Head of caudate nucleus (tissue), 42 donors: ENCODE measurements around the gene TEX12.
"Not testable (repeated sequence)": the region's sequence is repeated elsewhere in the genome, so short reads cannot be mapped to it uniquely, and the experiment has no call there.

Source experiments
- DNase-seq, 42 donors: peaks; one replicate each; pipeline versions ENCODE4 v3.0.0 to v3.0.0-alpha.2; 2020 to 2021; ENCODE audit warnings: mixed read lengths in 7 of 42
- intact Hi-C: fragments of 100-400 bp; cut with DNase I; formaldehyde crosslinking; loops from one replicate; pipeline ENCODE4 v1.15.0; 2022

Gene TEX12

GRCh38 chr11:112162761-112163546, 4.2 kb upstream of the TEX12 start:
- intact Hi-C loops: no loop called here
- no peak for DNase-seq

DNA sequence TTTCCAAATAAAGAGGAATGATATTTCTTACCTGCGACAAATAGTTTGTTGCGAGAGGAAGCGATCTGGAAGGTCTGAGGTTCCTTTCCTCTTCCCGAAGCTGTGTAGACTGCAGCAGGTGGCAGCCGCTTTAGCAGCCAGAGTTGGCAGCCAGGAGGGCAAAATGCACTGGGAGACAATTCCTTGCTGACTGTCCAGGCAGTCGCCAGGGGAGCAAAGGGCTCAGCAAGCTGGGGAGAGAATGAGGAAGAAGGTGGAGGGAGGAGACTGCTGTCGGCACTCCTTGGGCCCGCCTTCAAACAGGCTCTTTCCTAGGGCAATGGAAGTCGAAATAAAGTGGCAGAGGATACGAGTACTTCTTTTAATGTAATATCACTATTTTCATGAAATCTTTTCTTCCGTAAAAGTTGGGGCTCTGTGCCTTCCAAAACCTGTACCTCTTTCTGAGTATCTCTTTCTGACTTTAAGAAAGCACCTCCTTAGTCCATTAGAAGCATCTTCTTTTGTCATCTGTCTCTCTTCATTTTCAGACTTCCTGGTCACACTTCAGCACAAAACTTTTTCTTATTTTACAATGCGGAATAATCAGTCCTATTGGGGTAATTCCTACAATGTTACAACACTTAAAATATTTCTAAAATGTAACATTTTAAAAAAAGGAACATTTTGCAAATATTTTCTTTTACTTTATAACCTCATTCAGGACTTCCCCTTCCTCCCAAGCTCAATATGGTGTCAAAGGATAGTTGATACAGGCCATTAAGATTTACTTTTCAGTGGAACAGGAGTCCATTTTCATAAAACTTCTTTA, 3.1 kb upstream of the TEX12 start, which contains the start of gene IL18:
TSS of gene IL18 (minus strand) at position 220 of the 811 bp plus-strand sequence. CDS start 9,041 bp downstream, outside the sequence.
- intact Hi-C loops: no loop called here
- DNase-seq: peak in 23 of 42 donors; percentile 7 to 59 (median 28)

GRCh38 chr11:112165049-112165448, 2.1 kb upstream of the TEX12 start:
- intact Hi-C loops: loop anchor here (5.0 kb wide), 1 partner anchor 43 kb away; no protein-coding TSS in a partner anchor
- no peak for DNase-seq

DNA sequence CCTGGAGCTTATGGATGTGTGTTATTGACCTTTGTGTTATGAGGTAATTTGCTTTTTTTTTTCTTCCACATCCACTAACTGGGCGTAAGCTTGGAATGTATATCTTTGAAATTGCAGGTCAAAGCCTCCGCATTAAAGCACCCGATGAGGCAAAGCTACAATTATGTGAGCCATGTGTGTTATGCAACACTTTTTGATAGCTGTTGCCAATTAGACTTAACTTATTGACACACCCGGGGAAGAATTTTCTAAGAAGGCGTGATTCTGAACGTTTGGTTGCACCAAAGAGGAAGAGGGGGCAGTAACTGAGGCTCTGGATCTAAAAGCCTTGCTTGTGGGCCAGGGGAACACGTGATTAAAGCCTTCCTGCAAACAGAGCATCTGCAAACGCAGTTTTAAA, 610 bp upstream of the TEX12 start:
- intact Hi-C loops: loop anchor here (5.0 kb wide), 1 partner anchor 44 kb away; no protein-coding TSS in a partner anchor

GRCh38 chr11:112172362-112172994, 5.3 kb downstream of the TEX12 start:
- intact Hi-C loops: no loop called here
- no peak for DNase-seq

More for the DNA sequence above, 610 bp upstream of the TEX12 start:
- peak in 9 of 42 donors; percentile 9 to 62 (median 36) for DNase-seq

- peak in 10 of 42 donors; percentile 13 to 64 (median 35) for DNase-seq
- intact Hi-C loops: no loop called here
These were observed 6.0 kb downstream of the TEX12 start for GRCh38 chr11:112173152-112173551.

DNA sequence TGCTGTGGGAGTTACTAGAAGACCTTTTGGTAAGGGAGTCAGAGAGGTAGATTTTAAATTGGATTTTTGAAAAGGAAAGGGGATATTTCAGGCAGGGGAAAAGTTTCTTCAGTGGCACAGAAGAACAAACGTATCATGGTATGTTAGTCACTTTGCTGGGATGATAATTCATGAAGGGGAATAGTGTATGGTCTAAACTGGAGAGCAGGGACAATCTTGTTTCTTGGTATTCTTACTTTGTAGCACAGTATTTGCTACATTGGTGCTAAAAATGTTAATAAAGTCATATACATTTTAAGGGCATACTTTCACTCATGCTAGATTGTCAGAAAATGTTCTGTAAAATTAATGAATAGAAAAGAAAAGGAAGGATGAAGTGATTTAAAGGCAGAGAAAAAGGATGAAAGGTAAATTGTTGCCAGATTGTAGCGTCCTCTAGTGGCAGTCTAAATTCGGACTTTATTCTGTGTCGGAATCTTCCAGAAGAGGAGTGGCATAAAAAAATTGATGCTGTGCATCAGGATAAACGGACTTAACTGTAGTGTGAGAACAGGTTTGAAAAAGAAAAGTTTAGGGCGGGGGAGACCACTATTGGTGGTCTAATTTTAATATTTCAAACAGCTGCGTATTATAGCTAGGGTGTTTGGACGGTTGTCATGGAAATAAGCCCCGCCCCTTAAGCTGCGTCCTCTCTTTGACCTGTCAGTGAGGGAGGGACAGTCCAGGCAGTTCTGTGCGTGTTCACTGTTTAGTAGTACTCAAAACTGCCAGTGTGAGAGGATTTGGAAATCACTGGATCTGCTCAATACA, 7.8 kb downstream of the TEX12 start, which contains the start of gene BCO2:
TSS of gene BCO2 (plus strand) at position 724 of the 810 bp plus-strand sequence. CDS start 90 bp downstream, outside the sequence.
- intact Hi-C loops: loop anchor here (5.0 kb wide), 1 partner anchor 63 kb away; no protein-coding TSS in a partner anchor
- peak; percentile 68 to 94 (median 85) for DNase-seq

GRCh38 chr11:112175599-112175952, 8.4 kb downstream of the TEX12 start:
- DNase-seq: peak in 6 of 42 donors; percentile 15 to 49 (median 20)
- intact Hi-C loops: loop anchor here (5.0 kb wide), 1 partner anchor 63 kb away; no protein-coding TSS in a partner anchor

GRCh38 chr11:112176077-112176476, 8.9 kb downstream of the TEX12 start:
- intact Hi-C loops: loop anchor here (5.0 kb wide), 1 partner anchor 64 kb away; no protein-coding TSS in a partner anchor
- no peak for DNase-seq

GRCh38 chr11:112177589-112177988, 10.4 kb downstream of the TEX12 start:
- intact Hi-C loops: loop anchor here (5.0 kb wide), 1 partner anchor 65 kb away; no protein-coding TSS in a partner anchor

DNA sequence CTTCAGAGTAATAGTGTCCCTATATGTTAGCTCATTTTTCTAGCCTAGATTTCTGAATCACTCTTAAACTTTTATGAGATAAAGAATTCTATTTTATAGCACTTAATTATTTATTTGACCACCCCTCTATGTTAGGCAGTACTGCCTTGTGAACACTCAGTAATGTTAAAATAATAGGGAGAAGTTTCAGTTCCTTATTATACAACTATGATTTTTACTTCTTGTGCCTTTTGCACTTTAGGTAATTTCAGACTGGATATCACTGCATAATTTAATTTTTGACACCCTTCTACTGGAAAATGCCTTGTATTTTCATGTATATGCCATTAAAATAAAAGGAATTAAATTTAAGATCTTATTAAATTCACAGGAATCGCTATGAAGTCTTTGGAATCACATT, 11.3 kb downstream of the TEX12 start:
- no peak for DNase-seq
- intact Hi-C loops: loop anchor here (5.0 kb wide), 1 partner anchor 66 kb away; no protein-coding TSS in a partner anchor

More at GRCh38 chr11:112177589-112177988, 10.4 kb downstream of the TEX12 start:
- no peak for DNase-seq

DNA sequence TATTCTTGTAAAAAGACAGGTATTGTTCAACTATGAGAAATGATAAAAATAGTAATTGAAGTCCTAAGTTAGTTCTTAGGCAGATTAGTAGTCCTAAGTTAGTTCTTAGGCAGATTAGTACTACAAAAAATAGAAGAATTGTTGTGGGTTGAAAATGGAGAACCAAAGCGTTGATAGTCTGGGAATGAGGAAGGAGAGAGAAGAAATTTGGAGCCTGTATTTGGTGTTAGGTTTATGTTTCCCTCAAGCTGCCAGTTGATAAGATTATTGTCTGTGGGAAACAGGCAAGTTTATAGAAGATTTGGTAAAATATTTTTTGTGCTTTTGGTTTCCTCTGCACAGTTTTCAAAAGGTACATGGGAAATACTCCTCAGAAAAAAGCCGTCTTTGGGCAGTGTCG, 11.8 kb downstream of the TEX12 start:
- intact Hi-C loops: loop anchor here (5.0 kb wide), 1 partner anchor 67 kb away; no protein-coding TSS in a partner anchor
- no peak for DNase-seq

- DNase-seq: peak in 14 of 42 donors; percentile 15 to 48 (median 23)
- intact Hi-C loops: loop anchor here (5.0 kb wide), 1 partner anchor 67 kb away; no protein-coding TSS in a partner anchor
These were observed 12.4 kb downstream of the TEX12 start for GRCh38 chr11:112179601-112180000.

DNA sequence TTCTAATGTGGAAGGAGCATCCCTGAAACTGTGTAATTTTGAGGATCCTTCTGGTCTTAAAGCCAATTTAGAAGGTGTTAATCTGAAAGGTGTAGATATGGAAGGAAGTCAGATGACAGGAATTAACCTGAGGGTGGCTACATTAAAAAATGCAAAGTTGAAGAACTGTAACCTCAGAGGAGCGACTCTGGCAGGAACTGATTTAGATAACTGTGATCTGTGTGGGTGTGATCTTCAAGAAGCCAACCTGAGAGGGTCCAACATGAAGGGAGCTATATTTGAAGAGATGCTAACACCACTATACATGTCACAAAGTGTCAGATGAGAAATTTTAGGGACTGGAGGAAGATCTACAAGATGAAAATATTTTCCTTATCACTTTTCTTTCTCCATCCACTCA, 15.7 kb downstream of the TEX12 start:
- DNase-seq: no peak
- intact Hi-C loops: no loop called here

- no peak for DNase-seq
- intact Hi-C loops: no loop called here
These were observed 18.7 kb downstream of the TEX12 start for GRCh38 chr11:112185883-112186282.

GRCh38 chr11:112186304-112186703, 19.1 kb downstream of the TEX12 start:
- DNase-seq: no peak
- intact Hi-C loops: no loop called here

DNA sequence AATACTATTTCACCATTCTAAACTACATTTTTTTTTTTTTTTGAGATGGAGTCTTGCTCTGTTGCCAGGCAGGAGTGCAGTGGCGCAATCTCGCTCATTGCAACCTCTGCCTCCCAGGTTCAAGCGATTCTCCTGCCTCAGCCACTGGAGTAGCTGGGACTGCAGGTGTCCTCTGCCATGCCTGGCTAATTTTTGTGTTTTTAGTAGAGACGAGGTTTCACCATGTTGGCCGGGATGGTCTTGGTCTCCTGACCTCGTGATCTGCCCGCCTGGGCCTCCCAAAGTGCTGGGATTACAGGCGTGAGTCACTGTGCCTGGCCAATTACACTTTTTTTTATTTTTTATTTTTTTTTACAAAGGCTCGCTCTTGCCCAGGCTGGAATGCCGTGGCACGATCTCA, 27.9 kb downstream of the TEX12 start:
- DNase-seq, intact Hi-C loops: not testable (repeated sequence)

GRCh38 chr11:112195951-112196351, 28.8 kb downstream of the TEX12 start:
- no peak for DNase-seq
- intact Hi-C loops: no loop called here
